Urothelium cell line (cell line): ENCODE measurements around the gene GCSH.
A peak's percentile ranks its signal among the peaks of the same experiment; 100 is the strongest.

Experiments
- DNase-seq: peaks from one replicate; pipeline ENCODE4 v3.0.0; 2011; ENCODE audit warnings: low spot score, mixed read lengths
- FAIRE-seq: peaks from 2 replicates; lab custom pipeline; 2011; peaks lifted over from hg19 to GRCh38; lab: Jason Lieb, UNC

Gene GCSH

DNA sequence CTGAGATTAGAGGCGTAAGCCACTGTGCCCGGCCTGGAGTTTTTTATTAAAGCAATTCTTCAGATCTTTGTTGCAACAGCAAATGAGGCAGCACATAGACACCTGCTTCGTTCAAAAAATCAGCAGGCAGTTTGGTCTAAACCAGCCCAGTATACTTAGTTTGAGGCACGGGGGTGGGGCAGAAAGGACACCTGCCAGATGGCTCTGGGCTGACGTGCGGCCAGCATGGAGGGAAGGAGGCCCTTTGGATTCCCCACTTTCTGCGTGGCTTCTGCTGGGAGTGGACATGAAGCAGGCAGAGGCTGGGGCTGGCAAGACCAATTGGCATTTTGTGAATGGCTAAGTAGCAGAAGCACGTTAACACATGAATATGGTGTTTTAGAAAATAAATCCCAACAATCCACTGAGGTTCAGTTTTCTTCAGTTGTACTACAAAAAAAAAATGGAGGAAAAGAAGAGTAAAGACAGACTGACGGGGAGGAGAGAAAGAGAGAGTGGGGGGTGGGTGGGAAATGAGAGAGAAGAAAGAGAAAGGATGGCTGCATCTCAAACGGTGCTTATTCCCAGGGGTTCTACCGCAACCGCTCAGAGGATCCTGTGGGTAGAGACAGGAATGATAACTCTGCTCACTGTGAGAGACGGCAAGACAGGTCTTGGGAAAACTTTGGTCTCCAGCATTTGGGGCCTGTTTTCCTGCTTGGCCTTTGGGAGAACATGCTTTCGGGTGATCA lies 35.5 kb downstream of the GCSH start:
- no peak for DNase-seq
- no peak for FAIRE-seq

DNA sequence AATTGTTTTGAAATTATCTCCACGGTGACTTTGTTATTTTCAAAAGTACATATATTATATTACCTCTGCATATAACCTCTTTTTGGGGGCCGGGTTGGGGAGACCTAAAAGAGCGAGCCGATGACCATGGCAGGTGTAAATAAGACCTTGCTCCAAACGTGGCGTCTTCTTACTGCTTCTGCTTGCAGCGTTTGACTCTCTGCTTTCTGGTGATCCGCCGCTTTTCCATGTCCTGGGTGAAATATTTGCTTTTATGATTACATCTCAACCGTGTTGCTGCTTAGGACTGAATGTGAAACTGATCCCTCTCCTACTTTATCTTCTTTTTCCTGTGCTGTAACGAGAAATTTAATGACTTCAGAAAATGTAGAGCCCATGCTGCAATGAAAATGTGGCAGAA lies 42.4 kb downstream of the GCSH start:
- no peak for DNase-seq
- FAIRE-seq = no peak

DNA sequence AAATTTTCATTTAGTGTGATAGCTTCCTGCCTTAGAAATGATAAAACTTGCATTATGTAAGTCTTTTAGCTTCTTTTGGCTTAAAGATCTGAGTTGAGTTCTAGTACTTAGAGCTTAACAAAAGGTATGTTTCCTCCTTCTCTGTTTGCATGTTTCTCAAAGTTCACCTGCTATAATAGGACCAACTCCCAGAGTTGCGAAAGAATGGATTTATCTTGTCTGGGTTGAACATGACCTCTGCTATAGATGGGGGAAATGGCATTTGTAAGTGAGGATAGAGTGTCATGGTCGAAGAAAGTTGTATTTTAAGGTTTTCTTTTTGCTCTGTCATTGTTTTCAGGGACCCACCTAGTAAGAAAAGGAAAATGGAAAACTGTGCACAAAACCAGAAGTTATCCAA lies 53.4 kb downstream of the GCSH start:
- no peak for DNase-seq
- no peak for FAIRE-seq

DNA sequence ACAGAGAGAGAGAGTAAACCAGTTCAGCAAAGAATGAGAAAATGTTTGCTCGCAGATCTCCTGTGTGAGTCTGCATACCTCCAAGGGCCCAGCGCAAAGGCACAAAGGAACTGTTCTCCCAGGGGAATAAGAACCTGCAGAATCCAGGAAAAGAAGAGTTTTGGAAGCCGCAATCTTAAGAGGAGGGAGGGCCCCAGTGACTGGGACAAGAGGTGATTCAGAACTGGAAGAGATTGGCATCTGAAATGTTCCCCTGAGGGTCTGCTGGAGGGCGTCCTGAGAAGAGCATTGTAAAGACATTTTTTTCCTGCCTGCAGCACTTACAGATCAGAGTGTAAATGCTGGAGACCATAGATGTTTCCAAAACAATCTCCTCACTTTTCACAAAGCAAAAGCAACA lies 54.5 kb downstream of the GCSH start:
- DNase-seq (no peak), FAIRE-seq (no peak)

DNA sequence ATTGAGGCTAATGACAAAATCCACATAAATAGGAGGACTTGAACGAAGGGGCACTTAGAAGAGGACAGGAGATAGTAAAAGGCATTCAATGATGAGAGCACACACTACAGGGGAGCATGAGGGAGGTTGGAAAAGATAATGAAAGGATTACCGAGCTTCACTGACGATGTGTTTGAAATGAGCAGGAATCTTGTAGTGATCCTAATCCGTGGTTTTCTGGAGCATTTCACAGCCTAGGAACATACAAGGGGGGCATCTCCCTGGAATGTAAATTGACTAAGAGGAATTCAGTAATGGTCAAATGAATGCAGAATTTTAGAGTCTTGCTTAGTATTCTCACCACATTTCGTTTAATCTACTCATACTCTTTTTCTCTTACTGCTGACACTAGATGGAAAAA lies 55.4 kb downstream of the GCSH start:
- no peak for FAIRE-seq
- DNase-seq = no peak

DNA sequence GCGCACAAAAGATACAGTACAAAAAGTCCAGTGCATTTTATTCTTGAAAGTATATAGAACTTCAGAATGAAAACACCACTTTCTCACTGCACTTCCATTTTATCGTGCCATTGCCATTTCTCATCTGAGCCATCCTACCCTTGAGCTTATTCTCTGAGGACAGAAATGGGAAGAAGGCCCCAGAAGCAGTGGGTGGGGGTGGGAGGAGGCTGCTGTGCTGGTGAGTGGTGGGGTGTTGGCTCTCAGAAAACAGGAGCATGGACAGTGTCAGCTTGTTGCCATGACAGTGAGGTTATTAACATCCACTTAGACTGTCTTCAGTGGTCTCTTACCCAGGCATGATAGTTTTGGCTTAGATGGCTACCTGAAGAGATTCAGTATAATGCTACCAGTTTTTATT lies 56.1 kb downstream of the GCSH start:
- no peak for FAIRE-seq
- no peak for DNase-seq

DNA sequence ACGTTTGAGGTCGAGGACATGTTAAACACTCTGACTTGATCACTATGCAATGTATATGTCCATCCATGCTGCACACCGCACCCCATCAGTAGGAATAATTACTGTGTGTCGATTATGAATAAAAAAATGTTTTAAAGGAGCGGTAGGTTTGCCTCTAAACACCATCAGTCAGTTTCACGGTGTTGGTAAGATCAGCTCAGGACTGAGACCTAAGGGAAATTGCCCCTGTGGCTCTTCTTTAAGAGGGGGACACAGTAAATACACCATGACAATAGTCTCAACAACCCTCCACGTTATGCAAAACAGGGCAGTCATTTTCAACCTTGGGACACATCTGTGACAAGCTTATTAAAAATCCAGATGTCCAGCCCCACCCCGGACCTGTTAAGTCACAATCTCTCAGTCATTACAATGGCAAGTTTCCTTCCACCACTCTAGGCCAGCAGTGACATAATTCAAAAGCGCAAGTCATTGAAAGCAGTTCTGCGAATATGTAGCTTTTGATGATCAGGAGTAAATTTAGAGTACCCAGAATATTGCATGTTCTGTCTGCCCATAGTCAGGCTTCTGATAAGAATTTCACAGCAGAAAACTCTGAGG lies 59.3 kb downstream of the GCSH start:
- FAIRE-seq = no peak
- no peak for DNase-seq

DNA sequence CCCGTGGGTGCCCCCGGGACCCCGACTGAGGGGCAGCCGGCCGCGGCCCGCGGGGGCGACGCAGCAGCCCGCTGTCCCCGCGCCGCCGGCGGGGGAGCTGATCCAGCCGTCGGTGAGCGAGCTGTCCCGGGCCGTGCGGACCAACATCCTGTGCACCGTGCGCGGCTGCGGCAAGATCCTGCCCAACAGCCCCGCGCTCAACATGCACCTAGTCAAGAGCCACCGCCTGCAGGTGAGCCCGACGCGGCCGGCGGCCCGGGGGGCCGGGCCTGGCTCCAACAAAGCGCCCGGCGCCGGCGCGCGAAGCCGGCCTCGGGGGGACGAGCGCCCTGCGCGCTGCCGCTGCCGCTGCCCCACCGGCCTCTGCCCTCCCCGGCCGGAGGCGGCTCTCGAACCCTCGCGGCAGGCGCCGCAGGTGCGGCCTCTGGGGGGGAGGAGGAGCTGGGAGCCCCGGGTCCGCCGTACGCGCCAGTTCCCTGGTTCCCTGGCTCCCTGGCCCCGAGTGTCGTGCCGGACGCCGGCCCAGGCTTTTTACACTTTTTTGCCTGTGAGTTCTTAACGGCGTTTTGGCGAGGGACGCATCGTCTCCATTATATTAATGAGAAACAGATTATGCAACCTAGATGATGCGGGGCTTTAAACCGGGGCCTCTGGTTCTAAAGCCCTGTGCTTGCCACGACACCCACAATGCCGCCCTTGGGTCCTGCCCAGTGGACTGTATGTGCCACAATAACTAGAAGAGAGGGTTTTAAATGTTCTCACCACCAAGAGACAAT lies 60.0 kb downstream of the GCSH start:
- DNase-seq = peak; percentile 58
- no peak for FAIRE-seq

DNA sequence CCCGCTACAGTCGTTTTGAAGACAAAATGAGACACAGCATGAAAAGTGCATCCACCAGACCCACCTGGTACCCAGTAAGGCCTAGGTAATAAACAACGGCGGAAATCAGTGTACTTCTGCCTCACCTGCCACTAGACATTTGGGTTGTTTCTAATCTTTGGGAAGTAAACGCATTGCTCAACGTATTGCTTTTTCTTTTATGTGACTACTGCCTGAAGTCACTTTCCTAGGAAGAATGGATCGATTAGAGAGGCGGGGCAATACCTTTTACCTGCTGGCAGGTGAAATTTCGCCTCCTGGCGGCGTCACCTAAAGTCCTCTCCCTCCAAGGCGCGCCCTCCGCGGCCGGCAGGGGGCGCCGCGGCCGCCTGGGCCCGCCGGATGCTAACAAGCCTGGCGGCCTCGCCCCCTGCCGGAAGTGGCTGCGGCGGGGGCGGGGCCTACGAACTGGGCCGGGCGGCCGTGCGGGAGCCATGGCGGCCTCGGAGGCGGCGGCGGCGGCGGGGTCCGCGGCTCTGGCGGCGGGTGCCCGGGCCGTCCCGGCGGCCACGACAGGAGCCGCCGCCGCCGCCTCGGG lies 60.7 kb downstream of the GCSH start, which contains the start of gene ATMIN:
TSS of gene ATMIN (plus strand) at position 445 of the 577 bp plus-strand sequence. CDS start at position 474, 29 bp downstream.
- no peak for FAIRE-seq
- peak; percentile 97 for DNase-seq
